ENCODE measurements around the gene ZNF675.

- TF ChIP-seq, protein P1, sequence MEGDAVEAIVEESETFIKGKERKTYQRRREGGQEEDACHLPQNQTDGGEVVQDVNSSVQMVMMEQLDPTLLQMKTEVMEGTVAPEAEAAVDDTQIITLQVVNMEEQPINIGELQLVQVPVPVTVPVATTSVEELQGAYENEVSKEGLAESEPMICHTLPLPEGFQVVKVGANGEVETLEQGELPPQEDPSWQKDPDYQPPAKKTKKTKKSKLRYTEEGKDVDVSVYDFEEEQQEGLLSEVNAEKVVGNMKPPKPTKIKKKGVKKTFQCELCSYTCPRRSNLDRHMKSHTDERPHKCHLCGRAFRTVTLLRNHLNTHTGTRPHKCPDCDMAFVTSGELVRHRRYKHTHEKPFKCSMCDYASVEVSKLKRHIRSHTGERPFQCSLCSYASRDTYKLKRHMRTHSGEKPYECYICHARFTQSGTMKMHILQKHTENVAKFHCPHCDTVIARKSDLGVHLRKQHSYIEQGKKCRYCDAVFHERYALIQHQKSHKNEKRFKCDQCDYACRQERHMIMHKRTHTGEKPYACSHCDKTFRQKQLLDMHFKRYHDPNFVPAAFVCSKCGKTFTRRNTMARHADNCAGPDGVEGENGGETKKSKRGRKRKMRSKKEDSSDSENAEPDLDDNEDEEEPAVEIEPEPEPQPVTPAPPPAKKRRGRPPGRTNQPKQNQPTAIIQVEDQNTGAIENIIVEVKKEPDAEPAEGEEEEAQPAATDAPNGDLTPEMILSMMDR (conservative IDR thresholded peaks at IDR 0.05; ENCODE audit: low read length): no peak
- TF ChIP-seq EZH2phosphoT487 (IDR thresholded peaks at IDR 0.05; ENCODE audit: borderline replicate concordance, low read depth, low read length): no peak
These were observed 21.2 kb downstream of the ZNF675 start for GRCh38 chr19:23665651-23666410.

All from OCI-LY7 (cell line).